ENCODE measurements around the gene APBB2.

DNA sequence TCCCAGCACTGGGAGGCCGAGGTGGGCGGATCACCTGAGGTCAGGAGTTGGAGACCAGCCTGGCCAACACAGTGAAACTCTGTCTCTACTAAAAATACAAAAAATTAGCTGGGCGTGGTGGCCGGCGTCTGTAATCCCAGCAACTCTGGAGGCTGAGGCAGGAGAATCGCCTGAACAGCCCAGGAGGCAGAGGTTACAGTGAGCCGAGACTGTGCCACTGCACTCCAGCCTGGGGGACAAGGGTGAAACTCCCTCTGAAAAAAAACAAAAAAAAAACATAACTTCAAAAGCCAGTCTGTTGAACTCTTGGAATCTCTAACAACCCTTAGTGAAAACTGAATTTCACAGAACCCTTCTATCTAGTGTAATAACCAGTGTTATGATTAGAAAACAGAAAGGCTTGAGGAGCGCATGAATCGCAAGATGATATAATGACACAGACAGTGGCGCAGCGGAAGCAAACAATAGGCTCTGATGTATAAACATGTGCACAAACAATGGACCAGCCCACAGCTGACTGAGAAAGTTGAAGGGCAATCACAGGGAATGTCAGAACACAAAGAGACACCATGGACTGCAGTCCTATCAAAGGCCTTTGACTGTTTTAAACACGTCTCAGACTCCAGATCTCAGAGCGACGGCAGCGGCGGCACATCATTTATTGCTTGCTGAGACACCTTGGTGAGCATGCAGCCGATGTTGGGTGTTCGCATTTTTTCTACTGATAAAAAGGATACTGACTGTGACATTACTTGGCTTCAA lies 383.0 kb downstream of the APBB2 start:
- TF ChIP-seq EZH2 (IDR thresholded peaks at IDR 0.05; ENCODE audit: insufficient read depth, poor library complexity, severe bottlenecking) = no peak
- TF ChIP-seq EZH2phosphoT487 (IDR thresholded peaks at IDR 0.05; ENCODE audit: insufficient read depth, low read depth) = no peak
